ENCODE results near the gene ELMOD1.

DNA sequence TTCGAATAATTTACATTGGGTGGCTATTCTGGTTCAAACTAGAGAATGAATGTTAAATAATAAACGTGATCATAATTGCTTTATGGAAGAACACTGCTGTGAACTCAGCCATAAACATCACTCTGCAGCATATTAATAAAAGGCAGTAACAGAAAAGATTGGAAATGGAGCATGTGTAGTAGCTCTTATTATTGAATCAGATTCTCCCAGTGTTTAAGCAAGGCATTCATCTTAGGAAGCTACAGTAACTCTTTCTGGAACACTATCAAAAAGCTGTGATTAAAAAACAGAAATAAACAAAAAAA, 34.7 kb downstream of the ELMOD1 start:
- TF ChIP-seq MAX (IDR thresholded peaks at IDR 0.05) (no peak), CTCF (IDR thresholded peaks at IDR 0.05; ENCODE audit: low read depth, low read length, missing input control) (no peak), GABPA (IDR thresholded peaks at IDR 0.05 in 1 of 2, conservative IDR thresholded peaks at IDR 0.05 in 1 of 2) (no peak), YY1 (IDR thresholded peaks at IDR 0.05) (no peak), RAD21 (IDR thresholded peaks at IDR 0.05) (no peak), TAF1 (conservative IDR thresholded peaks at IDR 0.05) (no peak)
